Measurements from ENCODE around the gene GPC5.
"Not testable (repeated sequence)": the region's sequence is repeated elsewhere in the genome, so short reads cannot be mapped to it uniquely, and the experiment has no call there.

GPC5 gene

DNA sequence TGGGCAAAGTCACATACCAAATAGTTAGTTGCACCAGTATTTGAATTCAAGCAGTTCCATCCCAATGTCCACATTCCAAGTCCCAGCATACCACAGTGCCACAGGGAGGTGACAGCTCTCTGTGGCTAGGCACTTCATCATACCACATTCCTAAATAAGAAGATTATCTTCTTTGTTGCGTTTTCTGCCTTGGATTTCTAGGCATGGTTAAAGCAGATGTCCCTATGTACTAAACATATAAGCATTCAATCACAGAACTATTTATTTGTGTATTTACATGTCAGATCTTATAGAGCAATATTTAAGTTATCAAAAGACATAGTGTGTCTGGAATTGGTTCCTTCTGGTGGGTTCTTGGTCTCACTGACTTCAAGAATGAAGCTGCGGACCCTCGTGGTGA lies 403.4 kb downstream of the GPC5 start:
- not testable (repeated sequence) for DNase-seq

DNA sequence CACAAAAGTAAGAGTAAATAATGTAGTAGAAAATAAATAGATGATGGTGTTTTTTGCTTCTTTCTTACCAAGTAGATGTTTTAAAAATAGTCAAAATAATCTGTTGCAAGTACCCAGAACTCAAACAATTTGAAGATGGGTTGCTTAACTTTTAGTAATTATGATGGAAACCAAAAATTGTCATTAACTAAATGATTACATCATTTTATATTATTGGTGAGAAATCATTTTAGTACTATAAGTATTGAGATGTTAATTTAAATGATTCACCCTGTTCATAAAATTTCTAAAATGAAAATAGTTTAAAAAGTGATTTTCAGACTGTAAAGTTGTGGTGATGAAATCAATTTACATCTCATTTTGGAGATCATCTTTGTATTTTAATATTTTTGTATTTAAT lies 404.5 kb downstream of the GPC5 start:
- no peak for DNase-seq

DNA sequence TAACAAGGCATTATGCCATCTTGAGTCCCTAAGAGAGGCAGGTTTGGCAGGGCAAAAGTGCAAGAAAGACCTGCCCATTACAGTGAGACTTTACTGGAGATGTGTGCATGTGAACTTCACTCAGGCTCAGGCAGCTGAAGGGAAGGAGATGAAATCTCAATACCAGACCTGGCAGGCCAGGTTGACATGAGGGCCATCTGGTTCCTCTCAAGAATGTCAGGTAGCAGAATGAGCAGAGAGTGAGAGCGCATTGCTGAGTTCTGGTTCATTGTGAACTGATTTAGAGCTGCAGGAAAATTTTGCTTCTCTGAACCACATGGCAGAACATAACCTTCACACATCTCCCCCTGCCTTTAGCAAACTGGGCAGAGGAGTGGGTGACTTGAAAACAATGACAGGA lies 406.3 kb downstream of the GPC5 start:
- DNase-seq, result no peak

DNA sequence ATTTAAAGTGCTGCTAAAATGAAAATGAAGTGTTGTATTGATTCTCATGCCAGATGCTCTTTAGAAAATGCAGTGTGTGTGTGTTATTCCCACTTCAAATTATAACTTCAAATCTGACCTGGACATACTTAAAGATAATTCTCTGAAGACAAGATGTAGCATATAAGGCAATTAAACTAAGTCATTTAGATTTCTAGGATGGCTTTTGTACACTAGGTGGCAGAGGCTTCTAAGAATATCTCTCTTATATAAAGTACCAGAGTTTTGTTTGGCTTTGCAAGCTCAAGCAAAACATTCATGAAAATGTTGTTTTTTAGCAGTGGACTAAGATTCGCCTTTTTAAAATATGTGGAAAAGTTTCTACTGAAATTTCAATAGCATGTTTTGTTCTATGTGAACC lies 407.2 kb downstream of the GPC5 start:
- DNase-seq, result no peak

DNA sequence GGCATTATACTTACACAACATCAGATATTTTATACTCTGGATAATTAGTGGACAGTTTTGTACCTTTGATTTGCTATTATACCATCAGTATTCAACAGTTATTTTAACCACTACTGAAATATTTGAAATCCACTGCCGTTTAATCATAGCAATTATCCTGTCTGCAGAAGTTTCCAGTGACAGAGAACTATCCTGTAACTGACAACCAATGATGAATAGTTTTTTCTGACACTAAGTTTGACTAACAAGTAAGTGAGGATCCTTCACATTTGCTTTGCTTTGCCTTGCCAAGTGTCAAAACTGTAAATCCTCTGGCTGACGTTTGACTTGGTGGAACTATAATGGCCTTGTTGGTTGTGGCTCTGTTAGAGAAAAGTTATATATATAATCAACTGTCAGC lies 410.7 kb downstream of the GPC5 start:
- DNase-seq, result no peak

DNA sequence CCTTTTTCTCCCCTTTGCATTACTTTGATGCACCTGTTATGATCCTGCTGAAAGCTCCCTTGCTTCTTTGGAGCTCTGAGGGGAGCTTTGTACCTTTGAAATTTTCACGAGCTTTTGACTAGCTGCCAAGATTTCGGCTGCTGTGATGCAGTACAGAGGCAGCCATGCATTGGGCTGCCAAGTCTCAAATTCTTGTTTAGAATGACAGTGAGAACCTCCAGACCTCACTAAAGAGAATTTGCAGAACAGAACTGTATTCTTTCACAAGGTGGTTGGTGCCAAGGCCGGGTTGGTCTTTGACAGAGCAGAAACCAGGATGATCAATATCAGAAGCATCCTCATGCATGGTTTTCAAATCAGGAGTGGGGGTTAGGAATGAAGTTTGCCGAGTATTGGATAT lies 414.8 kb downstream of the GPC5 start:
- no peak for DNase-seq

DNA sequence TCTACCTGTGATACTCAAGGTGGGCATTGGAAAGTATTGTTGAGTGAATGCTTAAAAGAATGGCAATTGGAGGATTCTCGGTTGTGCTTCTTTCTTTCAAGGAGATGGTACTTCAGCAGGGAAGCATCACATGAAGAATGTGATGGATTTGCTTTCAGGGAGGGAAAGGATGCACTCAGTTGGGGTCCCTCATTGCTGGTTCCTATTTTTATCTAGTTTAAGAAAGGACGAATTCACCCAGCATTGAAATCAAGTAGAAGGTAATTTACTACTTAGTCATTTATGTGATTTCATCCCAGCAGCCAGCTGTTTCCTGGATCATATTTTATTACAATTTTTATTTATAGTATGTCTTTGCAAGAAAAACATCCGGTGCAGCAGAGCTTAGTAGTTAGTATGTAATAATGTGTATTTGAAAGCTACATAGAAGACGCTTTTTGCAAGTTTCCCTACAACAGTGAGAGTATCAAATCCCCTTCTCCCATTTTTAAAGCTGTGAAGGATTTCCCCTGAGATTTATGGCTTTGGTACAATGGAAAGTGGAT lies 417.9 kb downstream of the GPC5 start:
- no peak for DNase-seq

DNA sequence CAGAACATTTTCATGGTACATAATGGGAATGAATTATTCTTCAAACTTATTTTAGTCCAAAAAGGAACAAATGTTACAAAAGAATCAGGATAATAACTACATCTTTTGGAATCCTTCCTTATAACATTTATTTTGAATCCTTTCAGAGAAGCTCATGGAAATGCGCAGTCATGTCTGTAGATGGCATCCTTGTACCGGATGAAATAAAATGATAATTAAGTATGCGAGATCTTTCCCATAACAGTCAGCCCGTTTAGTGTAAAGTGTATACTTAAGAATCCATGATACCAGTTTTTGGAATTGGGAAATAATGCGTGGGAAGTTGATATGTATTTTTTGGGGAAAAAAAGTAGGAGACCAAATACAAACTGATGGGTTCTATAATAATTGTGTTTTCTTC lies 418.8 kb downstream of the GPC5 start:
- DNase-seq, result no peak

DNA sequence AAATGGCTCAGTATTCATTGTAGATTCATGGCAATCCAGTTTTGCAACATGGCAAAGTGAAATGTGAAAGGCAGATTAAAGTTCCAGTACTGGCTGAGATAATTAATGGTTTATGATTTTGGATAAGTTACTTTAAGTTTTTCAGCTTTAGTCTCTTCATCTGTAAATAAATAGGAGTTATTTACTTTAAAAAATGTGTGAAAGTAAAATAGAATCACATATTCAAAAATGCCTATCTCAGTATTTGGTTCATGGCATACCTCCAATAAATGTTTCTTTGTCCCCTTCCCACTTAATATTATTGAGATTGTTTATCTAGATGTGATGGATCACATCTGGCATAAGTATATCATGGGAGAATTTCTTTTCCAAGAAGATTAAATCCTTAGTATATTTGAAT lies 426.0 kb downstream of the GPC5 start:
- DNase-seq, result no peak

DNA sequence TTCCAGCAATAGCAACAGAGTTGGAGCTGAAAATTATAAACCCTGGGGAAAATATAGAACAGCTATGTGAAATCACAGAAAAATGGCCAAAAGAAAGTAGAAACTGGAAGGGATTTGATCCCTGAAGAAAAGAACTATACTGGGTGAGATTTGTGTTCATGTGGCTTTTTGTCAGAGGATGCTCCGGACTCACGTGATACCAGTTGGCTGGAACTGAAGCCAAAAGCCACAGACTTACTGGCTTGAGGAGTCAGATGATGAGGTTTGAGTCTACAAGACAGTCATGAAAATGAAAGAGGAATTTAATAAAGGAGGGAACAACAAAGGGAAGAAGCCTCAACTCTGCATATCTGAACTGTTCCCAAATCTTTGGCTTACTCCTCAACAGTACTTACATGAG lies 427.1 kb downstream of the GPC5 start:
- DNase-seq, result no peak

DNA sequence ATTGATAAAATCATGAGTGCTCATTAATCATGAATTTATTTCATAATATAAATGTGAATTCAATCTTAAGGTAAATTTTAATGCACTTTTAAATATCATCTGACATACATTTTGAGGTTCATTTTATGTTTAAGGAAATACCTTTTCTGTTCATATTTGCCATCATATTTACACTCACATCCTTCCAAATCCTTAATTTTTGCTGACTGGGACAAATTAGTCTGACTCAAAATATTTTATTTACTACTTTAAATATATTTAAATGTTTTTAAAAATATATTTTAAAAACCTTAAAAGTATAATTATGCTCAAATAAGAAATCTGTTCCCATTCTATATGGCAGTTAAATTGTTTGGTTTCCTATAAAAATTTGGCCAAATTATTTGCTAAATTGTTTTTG lies 438.1 kb downstream of the GPC5 start:
- no peak for DNase-seq

DNA sequence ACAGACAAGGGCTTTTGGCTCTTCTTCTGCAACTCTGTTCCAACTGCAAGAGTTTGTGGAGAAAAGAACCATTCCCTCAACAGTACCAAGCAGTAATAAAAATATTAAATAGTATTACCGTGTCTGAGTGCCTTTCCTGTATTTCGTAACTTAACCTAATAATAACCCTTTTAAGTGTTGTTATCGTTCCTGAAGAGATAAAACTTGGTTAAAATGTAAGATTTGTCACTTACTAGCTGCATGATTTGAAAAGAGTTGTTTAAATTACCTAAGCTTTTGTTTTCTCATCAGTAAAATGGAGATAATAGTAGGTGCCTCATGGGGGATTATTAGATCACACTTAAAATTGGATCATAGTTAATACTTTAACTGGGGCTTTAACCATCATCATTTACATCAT lies 447.2 kb downstream of the GPC5 start:
- no peak for DNase-seq

DNA sequence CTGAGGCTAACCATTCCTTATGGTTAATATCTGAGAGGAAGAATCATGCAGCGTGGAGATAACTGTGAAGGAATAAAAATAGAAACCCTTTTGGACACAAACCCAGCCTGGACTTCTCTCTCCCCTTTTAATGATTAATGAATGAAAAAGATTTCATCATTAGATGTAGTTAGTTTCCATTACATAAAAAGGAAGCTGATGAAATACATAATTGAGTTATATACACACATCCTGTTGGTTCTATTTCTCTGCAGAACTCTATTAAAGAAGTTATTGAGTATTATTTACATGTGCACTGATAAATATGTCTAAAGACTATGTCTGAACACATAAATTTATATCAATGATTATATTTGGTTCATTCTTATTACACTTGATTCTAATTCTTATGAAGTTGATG lies 465.3 kb downstream of the GPC5 start:
- DNase-seq, result no peak

DNA sequence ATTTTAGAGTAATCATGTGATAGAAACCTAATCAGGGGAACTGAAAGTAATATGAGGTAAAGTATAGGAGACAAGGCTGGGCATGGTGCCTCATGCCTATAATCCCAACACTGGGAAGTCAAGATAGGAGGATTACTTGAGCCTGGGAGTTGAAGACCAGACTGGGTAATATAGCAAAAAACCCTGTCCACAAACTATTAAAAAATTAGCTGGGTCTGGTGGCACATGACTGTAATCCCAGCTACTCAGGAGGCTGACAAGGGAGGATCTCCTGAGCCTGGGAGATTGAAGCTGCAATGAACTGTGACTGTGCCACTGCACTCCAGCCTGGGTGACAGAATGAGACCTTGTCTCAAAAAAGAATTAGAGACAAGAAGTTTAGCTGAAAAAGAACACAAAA lies 469.9 kb downstream of the GPC5 start:
- DNase-seq, result no peak

DNA sequence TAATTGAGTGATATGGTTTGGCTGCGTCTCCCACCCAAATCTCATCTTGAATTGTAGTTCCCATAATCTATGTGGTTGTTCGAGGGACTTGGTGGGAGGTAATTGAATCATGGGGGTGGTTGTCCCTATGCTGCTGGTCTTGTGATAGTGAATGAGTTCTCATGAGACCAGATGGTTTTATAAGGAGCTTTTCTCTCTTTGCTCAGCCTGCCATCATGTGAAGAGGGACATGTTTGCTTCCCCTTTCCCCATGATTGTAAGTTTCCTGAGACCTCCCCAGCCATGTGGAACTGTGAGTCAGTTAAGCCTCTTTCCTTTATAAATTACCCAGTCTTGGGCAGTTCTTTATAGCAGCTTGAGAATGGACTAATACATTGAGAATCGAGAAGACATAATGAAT lies 480.1 kb downstream of the GPC5 start:
- no peak for DNase-seq

DNA sequence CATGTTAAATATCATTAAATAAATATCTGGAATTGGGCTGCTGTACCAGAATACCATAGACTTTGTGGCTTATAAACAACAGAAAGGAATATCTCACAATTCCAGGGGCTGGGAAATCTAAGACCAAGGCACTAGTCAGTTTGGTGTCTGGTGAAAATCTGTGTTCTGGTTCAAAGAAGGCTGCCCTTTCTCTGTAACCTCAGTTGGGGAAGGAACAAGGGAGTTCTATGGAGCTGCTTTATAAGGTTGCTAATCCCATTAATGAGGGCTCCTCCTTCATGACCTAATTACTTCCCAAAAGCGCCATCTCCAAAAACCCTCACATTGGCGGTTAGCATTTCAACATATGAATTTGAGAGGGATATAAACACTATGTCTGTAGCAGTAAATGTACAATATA lies 480.9 kb downstream of the GPC5 start:
- no peak for DNase-seq

DNA sequence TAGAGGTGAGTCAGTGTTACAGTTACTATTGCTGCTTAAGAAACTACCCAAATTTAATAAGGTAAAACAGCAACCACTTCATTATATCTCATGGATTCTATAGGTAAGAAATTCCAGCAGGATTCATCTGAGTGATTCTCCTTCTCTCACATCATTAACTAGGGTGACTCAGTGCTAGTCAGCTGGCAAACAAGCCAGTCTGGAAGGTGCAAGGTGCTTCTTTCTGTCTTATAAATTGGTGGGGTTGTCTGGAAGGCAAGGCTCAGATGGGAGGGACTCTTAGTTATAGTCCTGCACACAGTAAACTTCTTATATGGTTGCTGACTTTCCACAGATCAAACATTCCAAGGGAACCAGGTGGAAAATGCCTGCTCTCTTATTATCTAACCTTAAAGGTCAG lies 484.5 kb downstream of the GPC5 start:
- DNase-seq, result no peak

DNA sequence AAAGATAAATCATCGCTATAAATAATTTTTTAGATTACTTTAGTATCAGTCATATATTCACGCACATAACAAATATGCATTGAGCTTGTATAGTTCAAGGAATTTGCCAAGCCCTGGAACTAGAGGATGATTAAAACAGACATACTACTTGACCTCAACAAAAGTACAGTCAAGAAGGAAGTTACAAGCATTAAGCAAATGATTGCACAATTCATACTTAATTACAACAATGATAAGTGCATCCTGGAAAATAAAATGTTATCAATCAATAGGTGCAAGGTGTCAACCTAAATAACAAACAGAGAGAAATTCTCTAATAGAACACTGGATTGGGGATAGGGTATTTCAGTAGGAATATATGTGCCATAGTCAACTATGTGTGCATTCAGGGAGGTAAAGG lies 491.2 kb downstream of the GPC5 start:
- no peak for DNase-seq

DNA sequence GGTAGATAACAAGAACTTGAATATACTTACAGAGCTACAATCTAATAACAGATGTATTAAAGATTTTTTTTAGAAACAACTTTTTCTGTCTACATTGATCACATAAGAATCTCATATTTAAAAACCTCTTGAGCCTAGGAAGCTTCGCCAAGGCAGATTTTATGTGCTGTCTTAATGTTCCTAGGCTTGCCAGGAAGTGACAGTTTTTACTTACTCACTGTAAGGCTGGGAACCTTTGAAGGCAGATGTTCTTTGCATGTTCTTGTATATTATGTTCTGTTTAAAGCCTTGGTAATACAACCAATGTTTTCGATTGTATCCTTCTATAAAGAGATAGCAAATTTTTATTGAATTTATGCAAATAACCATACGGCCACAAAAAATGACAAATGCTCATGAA lies 492.7 kb downstream of the GPC5 start:
- no peak for DNase-seq

DNA sequence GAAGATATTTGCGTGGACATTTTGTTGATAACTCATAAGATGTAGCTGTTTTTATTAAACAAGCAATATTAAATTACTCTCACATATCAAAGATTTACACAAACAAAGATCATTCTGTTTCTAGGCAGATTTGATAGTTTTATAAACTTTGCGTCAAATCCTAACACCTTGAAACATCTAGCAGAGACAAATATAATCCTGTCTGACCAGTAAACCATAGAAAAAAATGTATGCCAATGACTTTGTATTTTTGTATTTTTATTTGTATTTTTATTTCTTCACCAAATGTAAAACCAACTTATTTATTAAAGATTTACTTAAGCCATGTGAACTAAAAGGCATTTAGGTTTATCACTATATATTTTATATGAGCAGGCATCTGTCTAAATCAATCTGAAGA lies 494.6 kb downstream of the GPC5 start:
- no peak for DNase-seq

DNA sequence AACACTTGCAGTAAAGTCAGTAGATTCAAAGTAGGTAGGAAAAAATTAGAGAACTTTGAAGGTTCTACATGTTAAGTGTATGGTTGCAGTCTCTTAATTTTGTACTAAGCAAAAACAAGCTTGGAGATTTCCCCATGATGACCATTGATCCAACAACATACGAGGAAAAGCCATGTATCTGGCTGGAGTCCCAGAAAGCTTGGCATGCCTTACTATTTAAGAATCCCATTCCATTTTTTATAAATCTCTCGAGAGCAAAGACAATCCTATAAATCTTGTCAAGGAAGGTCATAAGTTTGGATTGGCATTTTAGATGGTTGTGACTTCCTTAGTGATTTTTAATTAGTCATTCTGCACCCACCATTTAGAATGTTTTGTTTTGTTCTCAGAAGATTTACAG lies 495.9 kb downstream of the GPC5 start:
- no peak for DNase-seq

DNA sequence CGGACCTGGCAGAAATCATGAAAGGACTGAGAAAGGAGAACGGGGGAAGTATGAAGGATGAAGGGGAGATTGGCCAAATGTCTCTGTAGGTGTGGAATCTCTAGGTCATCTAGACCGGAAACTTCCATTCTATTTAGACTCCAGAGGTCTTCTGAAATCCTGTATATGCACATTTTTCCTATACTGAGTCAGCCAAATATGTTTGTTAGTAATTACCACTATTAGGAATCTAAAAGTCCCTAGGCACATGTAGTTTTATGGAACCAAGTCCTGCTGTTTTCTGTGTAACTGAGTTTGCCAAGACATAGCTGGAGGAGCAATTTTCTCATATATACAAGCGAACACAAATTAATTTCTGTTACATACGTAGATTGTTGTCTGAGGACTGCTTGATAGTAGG lies 498.1 kb downstream of the GPC5 start:
- no peak for DNase-seq

DNA sequence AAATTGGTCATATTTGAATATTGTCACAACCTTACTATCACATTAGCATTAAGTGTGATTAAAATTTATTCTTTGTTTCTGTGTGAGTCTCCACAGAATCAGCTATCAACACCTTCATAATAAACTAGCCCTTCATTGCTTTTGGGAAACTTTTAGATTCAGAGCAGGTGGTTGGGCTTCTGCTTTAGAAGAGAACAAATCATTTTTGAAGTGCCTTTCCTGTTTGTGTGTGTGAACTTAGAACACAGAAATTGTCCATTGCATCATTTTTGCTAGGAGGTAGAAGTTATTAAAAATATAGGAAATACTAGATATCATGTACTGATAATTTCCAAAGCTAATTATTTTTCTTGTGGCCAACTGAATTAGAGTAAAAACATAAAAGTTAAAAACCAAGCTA lies 500.6 kb downstream of the GPC5 start:
- not testable (repeated sequence) for DNase-seq

DNA sequence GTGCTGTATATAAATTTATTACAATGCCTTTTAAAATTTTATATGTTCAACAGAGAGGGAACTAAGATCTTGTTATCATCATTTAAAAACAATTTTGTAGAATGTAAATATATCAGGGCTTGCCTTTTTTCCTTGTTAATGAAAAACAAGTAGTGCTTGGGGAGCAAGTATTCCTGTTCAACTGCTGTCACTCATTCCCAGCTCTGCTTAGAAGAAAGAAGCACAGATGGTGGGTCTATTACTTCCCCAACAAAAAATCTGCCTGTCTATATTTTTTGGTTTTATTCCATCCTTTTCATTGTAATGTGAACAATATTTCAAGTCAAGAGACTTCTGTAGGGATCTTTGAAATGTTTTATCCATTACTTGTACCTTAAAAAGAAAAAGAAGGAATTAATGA lies 503.9 kb downstream of the GPC5 start:
- no peak for DNase-seq

DNA sequence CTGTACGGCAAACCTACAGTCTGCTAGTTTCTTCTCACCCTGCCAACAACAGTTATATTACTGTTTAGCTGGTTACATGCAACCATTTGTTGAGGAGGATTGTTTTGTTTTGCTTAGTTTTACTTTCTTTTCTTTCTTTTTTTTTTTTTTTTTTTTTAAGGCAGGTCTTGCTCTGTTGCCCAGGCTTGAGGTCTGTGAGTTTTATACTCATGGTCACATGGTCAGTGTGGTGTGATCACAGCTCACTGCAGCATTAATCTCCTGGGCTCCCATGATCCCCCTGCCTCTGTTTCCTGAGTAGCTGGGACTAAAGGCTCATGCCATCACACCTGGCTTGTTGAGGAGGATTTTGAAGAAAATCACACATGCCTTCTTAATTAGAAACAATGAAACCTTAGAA lies 505.6 kb downstream of the GPC5 start:
- DNase-seq, result no peak

DNA sequence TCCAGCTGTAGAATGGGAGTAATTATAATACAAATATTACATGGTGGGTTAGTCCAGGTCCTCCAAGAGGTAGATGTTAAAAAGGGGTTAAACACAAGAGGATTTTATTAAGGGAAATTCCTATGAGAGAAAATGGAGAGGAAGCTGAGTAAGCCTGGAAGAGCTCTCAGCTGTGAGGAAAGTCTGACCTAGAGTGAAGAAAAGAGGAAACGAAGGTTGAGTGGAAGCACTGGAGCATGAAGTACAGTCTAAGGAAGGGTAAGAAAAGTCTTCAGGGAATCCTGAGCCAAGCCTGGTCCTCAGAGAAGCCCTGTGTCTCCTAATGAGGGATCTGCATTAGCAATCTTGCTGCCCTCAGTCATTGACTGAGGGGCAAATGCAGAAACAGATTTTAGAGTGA lies 506.2 kb downstream of the GPC5 start:
- DNase-seq, result no peak

Data from HCEC 1CT (cell line).